Neural crest cell (in vitro differentiated cells): ENCODE measurements around the gene SYTL3. TPM values are rescaled to one million over a fixed set of nuclear protein-coding genes. Genes with fewer than 3 reads are reported as not detected.
"Not testable (repeated sequence)": the region's sequence is repeated elsewhere in the genome, so short reads cannot be mapped to it uniquely, and the experiment has no call there.

ENCODE experiments used
- DNase-seq: peaks from one replicate; pipeline ENCODE4 v3.0.0; 2021; ENCODE audit warnings: low read depth, mixed read lengths, low spot score
- H3K27ac Mint-ChIP-seq: one replicate; pipeline ENCODE4 v1.8.0; 2021; ENCODE audit warnings: mild to moderate bottlenecking, mixed read lengths; ENCODE audit not compliant: unreplicated experiment
- H3K27me3 Mint-ChIP-seq: 2 replicates; pipeline ENCODE4 v1.8.0; 2021; ENCODE audit warnings: low read depth, mild to moderate bottlenecking, mixed read lengths
- H3K36me3 Mint-ChIP-seq: 2 replicates; pipeline ENCODE4 v1.8.0; 2021; ENCODE audit warnings: low read depth, mild to moderate bottlenecking, mixed read lengths
- H3K4me1 Mint-ChIP-seq: 2 replicates; pipeline ENCODE4 v1.8.0; 2021; ENCODE audit warnings: mixed read lengths
- H3K4me3 Mint-ChIP-seq: one replicate; pipeline ENCODE4 v1.8.0; 2021; ENCODE audit warnings: mild to moderate bottlenecking, mixed read lengths
- H3K9me3 Mint-ChIP-seq: 2 replicates; pipeline ENCODE4 v1.8.0; 2021; ENCODE audit warnings: mixed read lengths
- total RNA-seq: library from RNA; stranded (reverse); gene quantifications from 2 replicates; pipeline ENCODE4 v1.2.1, GENCODE V29; 2021
- TF ChIP-seq, protein P1 (sequence below): fragments of 200-600 bp; sonication (generic); conservative IDR thresholded peaks from 2 replicates; pipeline ENCODE4 v1.5.0; 2021; ENCODE audit warnings: antibody characterized with exemption, mild to moderate bottlenecking

Gene SYTL3
- total RNA-seq, 1 donor from 2014 or later: 0.28 TPM

DNA sequence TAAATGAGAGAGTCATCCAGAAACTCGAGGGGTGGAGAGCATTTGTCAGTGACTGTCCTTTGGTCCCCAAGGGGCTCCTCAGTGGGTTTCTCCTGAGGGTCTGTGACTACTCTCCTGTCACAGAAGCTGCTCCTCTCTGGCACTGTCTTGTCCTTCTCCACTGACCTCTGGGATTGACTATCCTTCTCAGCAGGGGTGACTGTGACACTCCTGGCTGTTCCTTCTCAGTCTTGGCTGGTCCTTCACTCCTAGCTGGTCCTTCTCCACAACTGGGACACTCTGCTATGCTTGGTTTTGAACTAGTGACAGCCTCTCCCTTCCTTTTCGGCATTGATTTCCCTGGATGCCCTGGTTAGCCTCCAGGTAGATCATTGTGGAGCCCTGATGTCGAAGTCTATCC, 38.8 kb upstream of the SYTL3 start:
- Mint-ChIP-seq H3K27ac (no peak overlapping the region), H3K9me3 (peaks cover 3% of the 10 kb centered on the region), H3K4me3 (no peak overlapping the region), H3K4me1 (no peaks in the 10 kb centered on the region), H3K36me3 (peaks cover 22% of the 10 kb centered on the region), H3K27me3 (no peaks in the 10 kb centered on the region)
- TF ChIP-seq, protein P1, sequence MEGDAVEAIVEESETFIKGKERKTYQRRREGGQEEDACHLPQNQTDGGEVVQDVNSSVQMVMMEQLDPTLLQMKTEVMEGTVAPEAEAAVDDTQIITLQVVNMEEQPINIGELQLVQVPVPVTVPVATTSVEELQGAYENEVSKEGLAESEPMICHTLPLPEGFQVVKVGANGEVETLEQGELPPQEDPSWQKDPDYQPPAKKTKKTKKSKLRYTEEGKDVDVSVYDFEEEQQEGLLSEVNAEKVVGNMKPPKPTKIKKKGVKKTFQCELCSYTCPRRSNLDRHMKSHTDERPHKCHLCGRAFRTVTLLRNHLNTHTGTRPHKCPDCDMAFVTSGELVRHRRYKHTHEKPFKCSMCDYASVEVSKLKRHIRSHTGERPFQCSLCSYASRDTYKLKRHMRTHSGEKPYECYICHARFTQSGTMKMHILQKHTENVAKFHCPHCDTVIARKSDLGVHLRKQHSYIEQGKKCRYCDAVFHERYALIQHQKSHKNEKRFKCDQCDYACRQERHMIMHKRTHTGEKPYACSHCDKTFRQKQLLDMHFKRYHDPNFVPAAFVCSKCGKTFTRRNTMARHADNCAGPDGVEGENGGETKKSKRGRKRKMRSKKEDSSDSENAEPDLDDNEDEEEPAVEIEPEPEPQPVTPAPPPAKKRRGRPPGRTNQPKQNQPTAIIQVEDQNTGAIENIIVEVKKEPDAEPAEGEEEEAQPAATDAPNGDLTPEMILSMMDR: no peak
- DNase-seq: no peak

DNA sequence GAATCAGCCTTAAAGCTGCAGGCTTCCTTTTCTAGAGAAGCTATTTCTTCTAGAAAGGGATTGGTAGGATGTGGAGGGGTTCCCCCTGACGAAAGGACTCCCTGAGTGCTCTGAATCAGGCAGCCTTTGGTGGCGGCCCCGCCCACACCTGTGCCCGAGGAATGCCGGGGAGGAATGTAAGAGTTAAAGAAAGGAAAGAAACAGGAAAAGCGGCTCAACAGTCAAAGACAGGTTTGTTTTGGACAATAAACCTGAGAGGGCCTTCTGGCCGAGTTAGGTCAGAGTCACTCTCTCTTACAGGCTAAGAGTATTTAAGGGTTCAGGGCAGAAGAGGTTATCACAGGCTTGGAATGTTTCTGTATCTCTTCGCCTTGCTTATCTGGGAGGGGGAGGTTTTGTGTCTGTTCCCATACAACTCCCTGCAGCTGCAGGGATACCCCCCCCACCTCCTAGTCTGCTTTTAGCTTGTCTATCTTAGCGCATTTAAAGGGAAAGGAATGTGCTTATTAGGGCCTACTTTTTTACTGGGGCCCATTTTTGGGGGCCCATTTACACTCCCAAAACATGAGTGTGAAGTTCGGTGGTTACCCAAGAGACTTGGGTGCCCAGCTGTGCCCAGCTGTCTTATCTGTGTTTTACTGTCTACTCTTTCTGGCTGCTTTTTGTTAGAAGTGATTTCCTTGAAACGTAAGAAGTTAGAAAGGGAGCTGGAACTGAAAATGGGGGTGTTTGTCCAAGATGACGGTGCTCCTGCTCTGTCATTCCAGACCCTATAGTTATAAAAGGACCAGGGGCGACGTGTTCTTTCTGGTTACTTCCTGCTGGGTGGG, 38.1 kb upstream of the SYTL3 start:
- no peak overlapping the region for H3K4me3 Mint-ChIP-seq
- H3K4me1 Mint-ChIP-seq: no peaks in the 10 kb centered on the region
- no peak for DNase-seq
- no peaks in the 10 kb centered on the region for H3K27me3 Mint-ChIP-seq
- no peak overlapping the region for H3K27ac Mint-ChIP-seq
- TF ChIP-seq, protein P1: no peak
- peaks cover 3% of the 10 kb centered on the region for H3K9me3 Mint-ChIP-seq
- H3K36me3 Mint-ChIP-seq: peaks cover 29% of the 10 kb centered on the region

DNA sequence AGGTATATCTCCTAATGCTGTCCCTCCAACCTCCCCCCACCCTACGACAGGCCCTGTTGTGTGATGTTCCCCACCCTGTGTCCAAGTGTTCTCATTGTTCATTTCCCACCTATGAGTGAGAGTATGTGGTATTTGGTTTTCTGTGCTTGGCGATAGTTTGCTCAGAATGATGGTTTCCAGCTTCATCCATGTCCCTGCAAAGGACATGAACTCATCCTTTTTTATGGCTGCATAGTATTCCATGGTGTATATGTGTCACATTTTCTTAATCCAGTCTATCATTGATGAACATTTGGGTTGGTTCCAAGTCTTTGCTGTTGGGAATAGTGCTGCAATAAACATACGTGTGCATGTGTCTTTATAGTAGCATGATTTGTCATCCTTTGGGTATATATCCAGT, 35.2 kb upstream of the SYTL3 start:
- DNase-seq, H3K4me1 Mint-ChIP-seq, H3K4me3 Mint-ChIP-seq, H3K27ac Mint-ChIP-seq, H3K27me3 Mint-ChIP-seq: not testable (repeated sequence)
- peaks cover 52% of the 10 kb centered on the region for H3K36me3 Mint-ChIP-seq
- peaks cover 12% of the 10 kb centered on the region for H3K9me3 Mint-ChIP-seq

DNA sequence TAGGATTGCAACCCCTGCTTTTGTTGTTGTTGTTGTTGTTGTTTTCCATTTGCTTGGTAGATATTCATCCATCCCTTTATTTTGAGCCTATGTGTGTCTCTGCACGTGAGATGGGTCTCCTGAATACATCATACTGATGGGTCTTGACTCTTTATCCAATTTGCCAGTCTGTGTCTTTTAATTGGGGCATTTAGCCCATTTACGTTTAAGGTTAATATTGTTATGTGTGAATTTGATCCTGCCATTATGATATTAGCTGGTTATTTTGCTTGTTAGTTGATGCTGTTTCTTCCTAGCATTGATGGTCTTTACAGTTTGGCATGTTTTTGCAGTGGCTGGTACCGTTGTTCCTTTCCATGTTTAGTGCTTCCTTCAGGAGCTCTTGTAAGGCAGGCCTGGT, 31.6 kb upstream of the SYTL3 start:
- H3K4me3 Mint-ChIP-seq, H3K4me1 Mint-ChIP-seq, H3K27ac Mint-ChIP-seq, DNase-seq, H3K27me3 Mint-ChIP-seq: not testable (repeated sequence)
- Mint-ChIP-seq H3K36me3 (peaks cover 61% of the 10 kb centered on the region), H3K9me3 (peaks cover 12% of the 10 kb centered on the region)

DNA sequence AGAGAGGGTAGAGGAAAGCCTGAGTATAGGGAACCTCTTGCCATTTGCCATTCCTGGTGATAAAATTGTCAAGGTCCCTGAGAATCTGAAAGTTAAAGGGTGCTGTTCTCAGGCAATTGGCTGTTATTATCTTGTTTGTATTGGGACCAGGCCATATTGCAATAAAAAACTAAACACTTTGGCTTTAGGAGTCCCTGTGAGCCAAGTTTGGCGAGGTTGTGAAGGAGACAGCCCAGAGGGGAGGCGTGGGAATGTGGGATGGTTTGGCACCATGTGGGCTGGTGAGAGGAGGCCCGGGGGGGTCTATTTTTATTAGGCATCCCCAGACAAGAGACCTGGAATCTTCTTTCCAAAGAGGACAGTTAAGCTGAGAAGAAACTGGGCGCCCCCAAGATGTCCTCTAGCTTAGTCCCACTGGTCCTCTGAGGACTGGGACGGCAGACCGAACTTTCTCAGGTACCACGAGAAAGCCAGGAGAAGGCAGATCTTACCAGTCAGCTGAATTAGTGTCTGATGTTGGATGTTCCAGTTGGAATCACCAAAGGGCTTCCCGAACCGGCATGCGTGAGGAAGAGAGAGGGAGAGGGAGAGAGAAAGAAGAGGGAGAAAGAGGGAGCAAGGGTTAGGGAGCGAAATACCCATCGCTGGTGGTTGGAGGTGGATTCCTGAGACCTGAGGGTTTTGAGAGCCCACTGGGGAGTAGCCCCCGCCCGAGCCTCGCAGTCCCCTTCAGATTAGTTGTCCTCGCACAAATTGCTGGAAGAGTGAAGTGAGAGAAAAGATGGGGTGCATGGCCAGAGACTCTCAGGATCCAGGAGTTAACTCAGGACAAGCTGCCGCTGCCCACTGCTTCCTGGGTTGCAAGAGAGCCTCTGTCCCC, 29.7 kb upstream of the SYTL3 start:
- H3K27ac Mint-ChIP-seq: peak overlapping the region; percentile 92
- no peak overlapping the region for H3K4me3 Mint-ChIP-seq
- H3K36me3 Mint-ChIP-seq: peaks cover 51% of the 10 kb centered on the region
- H3K9me3 Mint-ChIP-seq: peaks cover 8% of the 10 kb centered on the region
- no peaks in the 10 kb centered on the region for H3K4me1 Mint-ChIP-seq
- TF ChIP-seq, protein P1: no peak
- DNase-seq: no peak
- no peaks in the 10 kb centered on the region for H3K27me3 Mint-ChIP-seq

DNA sequence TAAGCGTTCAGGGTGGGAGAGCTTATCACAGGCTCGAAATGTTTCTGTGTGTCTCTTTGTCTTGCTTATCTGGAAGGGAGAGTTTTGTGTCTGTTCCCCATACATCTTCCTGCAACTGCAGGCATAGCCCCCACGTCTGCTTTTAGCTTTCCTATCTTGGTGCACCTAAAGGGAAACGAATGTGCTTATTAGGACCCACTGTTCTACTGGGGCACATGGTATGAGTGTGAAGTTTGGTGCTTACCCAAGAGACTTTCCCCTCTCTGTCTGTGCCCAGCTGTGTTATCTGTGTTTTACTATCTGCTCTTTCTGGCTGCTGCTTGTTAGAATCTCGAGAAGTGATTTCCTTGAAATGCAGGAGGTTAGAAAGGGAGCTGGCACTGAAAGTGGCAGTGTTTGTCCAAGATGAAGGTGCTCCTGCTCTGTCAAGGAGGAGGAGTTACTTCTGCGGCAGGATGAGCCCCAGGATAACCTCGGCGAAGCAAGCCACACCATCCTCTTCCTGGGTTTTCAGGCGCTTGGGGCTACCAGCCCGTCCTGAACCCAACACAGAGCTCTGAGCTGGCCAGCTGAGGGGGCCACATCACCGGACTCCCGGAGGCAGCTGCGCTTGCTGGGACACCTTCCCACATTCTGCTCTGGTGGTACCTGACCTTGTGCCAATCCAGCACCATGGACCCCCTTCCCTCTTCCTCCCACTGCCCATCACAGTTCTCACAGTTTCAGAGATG, 28.7 kb upstream of the SYTL3 start:
- Mint-ChIP-seq H3K4me1 (no peaks in the 10 kb centered on the region), H3K27me3 (no peaks in the 10 kb centered on the region), H3K36me3 (peaks cover 46% of the 10 kb centered on the region), H3K4me3 (no peak overlapping the region), H3K9me3 (peaks cover 8% of the 10 kb centered on the region), H3K27ac (peak overlapping the region; percentile 31)
- TF ChIP-seq, protein P1: no peak
- no peak for DNase-seq
